WTC11 (cell line): ENCODE data around the gene USP15. TPM values are rescaled to one million over a fixed set of nuclear protein-coding genes. Genes with fewer than 3 reads are reported as not detected.

Experiments
- ATAC-seq: fragments of 200-7000 bp; cut with Tn5 transposase; 2 replicates; pipeline ENCODE4 v1.10.0; 2021; ENCODE audit warnings: mild to moderate bottlenecking, moderate library complexity
- CTCF ChIA-PET: fragments of 300-600 bp; sonication (Branson Sonifier 250); formaldehyde crosslinking; loops from one replicate; lab custom pipeline; 2021; ENCODE audit warnings: antibody characterized with exemption; lab: Charles Lee
- POLR2A ChIA-PET: fragments of 350-600 bp; sonication (Branson Sonifier 250); formaldehyde crosslinking; loops from one replicate; lab custom pipeline; 2021; ENCODE audit warnings: antibody characterized with exemption; lab: Charles Lee
- DNase-seq: peaks from one replicate; pipeline ENCODE4 v3.0.0; 2021; ENCODE audit warnings: low spot score
- H3K27ac Mint-ChIP-seq: 2 replicates; pipeline ENCODE4 v1.8.0; 2021; ENCODE audit warnings: mixed read lengths
- H3K27me3 Mint-ChIP-seq: 2 replicates; pipeline ENCODE4 v1.8.0; 2021; ENCODE audit warnings: low read depth, mild to moderate bottlenecking, moderate library complexity, mixed read lengths
- H3K36me3 Mint-ChIP-seq: 2 replicates; pipeline ENCODE4 v1.8.0; 2021; ENCODE audit warnings: mixed read lengths
- H3K4me1 Mint-ChIP-seq: 2 replicates; pipeline ENCODE4 v1.8.0; 2022; ENCODE audit warnings: mixed read lengths
- H3K4me3 Mint-ChIP-seq: 2 replicates; pipeline ENCODE4 v1.8.0; 2021; ENCODE audit warnings: mild to moderate bottlenecking, moderate library complexity, mixed read lengths
- H3K9me3 Mint-ChIP-seq: 2 replicates; pipeline ENCODE4 v1.8.0; 2021; ENCODE audit warnings: mixed read lengths
- AR ChIP-seq: fragments of 250-450 bp; sonication (Bioruptor Pico); IDR thresholded peaks from 2 replicates; pipeline ENCODE4 v1.9.0; 2021; ENCODE audit warnings: mild to moderate bottlenecking
- ATF1 ChIP-seq: sonication (generic); formaldehyde crosslinking; IDR thresholded peaks from 2 replicates; pipeline ENCODE4 v1.8.1; 2023; ENCODE audit warnings: mild to moderate bottlenecking, moderate library complexity, missing genetic modification reagents
- CBFB ChIP-seq: sonication (generic); formaldehyde crosslinking; IDR thresholded peaks from 2 replicates; pipeline ENCODE4 v1.8.1; 2022; ENCODE audit warnings: mild to moderate bottlenecking, low read depth, missing genetic modification reagents
- CREB1 ChIP-seq: sonication (generic); formaldehyde crosslinking; IDR thresholded peaks from 2 replicates; pipeline ENCODE4 v1.8.0; 2023; ENCODE audit warnings: mild to moderate bottlenecking, missing genetic modification reagents
- FOXJ3 ChIP-seq: sonication (generic); formaldehyde crosslinking; IDR thresholded peaks from 2 replicates; pipeline ENCODE4 v1.9.0; 2021; ENCODE audit warnings: missing genetic modification reagents, mild to moderate bottlenecking, borderline replicate concordance
- HMGA2 ChIP-seq: fragments of 250-450 bp; sonication (Bioruptor Pico); IDR thresholded peaks from 2 replicates; pipeline ENCODE4 v1.4.0; 2021; ENCODE audit warnings: mild to moderate bottlenecking, moderate library complexity
- JUN ChIP-seq: sonication (generic); formaldehyde crosslinking; IDR thresholded peaks from 2 replicates; pipeline ENCODE4 v1.8.0; 2023; ENCODE audit warnings: mild to moderate bottlenecking, missing genetic modification reagents
- MLX ChIP-seq: sonication (generic); formaldehyde crosslinking; IDR thresholded peaks from 2 replicates; pipeline ENCODE4 v1.8.1; 2023; ENCODE audit warnings: mild to moderate bottlenecking, missing genetic modification reagents, moderate library complexity
- MXD4 ChIP-seq: fragments of 250-450 bp; sonication (Bioruptor Pico); IDR thresholded peaks from 2 replicates; pipeline ENCODE4 v1.8.0; 2021; ENCODE audit warnings: mild to moderate bottlenecking, moderate library complexity, borderline replicate concordance
- NFATC4 ChIP-seq: fragments of 250-450 bp; sonication (Bioruptor Pico); IDR thresholded peaks from 2 replicates; pipeline ENCODE4 v1.9.0; 2021; ENCODE audit warnings: mild to moderate bottlenecking
- NR2C2 ChIP-seq: sonication (generic); formaldehyde crosslinking; IDR thresholded peaks from 2 replicates; pipeline ENCODE4 v1.8.0; 2022; ENCODE audit warnings: mild to moderate bottlenecking, missing genetic modification reagents
- NR3C1 ChIP-seq: sonication (generic); formaldehyde crosslinking; conservative IDR thresholded peaks from 2 replicates; pipeline ENCODE4 v1.8.1; 2023; ENCODE audit warnings: low read depth, mild to moderate bottlenecking, missing genetic modification reagents
- PRRX2 ChIP-seq: fragments of 250-450 bp; sonication (Bioruptor Pico); IDR thresholded peaks from 2 replicates; pipeline ENCODE4 v1.8.0; 2021; ENCODE audit warnings: mild to moderate bottlenecking
- SMAD3 ChIP-seq: sonication (generic); formaldehyde crosslinking; IDR thresholded peaks from 2 replicates; pipeline ENCODE4 v1.8.0; 2022; ENCODE audit warnings: missing genetic modification reagents, mild to moderate bottlenecking, borderline replicate concordance
- SMAD4 ChIP-seq: sonication (generic); formaldehyde crosslinking; IDR thresholded peaks from 2 replicates; pipeline ENCODE4 v1.8.0; 2022; ENCODE audit warnings: mild to moderate bottlenecking, missing genetic modification reagents
- ZNF671 ChIP-seq: fragments of 250-450 bp; sonication (Bioruptor Pico); IDR thresholded peaks from 2 replicates; pipeline ENCODE4 v1.8.0; 2021; ENCODE audit warnings: mild to moderate bottlenecking
- total RNA-seq: library from RNA; stranded (reverse); gene quantifications from 3 replicates; pipeline ENCODE4 v1.2.3, GENCODE V29; 2021
- TF ChIP-seq, protein P1 (sequence below): sonication (generic); formaldehyde crosslinking; conservative IDR thresholded peaks from 2 replicates; pipeline ENCODE4 v1.8.1; 2023; ENCODE audit warnings: mild to moderate bottlenecking, low read depth, missing genetic modification reagents, moderate library complexity
- TF ChIP-seq, protein P2 (sequence below): fragments of 250-450 bp; sonication (Bioruptor Pico); IDR thresholded peaks from 2 replicates; pipeline ENCODE4 v1.9.0; 2021; ENCODE audit warnings: mild to moderate bottlenecking, borderline replicate concordance
- TF ChIP-seq, protein P3 (sequence below): fragments of 250-450 bp; sonication (Bioruptor Pico); IDR thresholded peaks from 2 replicates; pipeline ENCODE4 v1.9.0; 2021; ENCODE audit warnings: mild to moderate bottlenecking
- TF ChIP-seq, protein P4 (sequence below): sonication (generic); formaldehyde crosslinking; IDR thresholded peaks from 2 replicates; pipeline ENCODE4 v1.8.0; 2022; ENCODE audit warnings: mild to moderate bottlenecking, missing genetic modification reagents

Gene USP15
- total RNA-seq, 1 experiment from 2014 or later: 37.2 TPM

DNA sequence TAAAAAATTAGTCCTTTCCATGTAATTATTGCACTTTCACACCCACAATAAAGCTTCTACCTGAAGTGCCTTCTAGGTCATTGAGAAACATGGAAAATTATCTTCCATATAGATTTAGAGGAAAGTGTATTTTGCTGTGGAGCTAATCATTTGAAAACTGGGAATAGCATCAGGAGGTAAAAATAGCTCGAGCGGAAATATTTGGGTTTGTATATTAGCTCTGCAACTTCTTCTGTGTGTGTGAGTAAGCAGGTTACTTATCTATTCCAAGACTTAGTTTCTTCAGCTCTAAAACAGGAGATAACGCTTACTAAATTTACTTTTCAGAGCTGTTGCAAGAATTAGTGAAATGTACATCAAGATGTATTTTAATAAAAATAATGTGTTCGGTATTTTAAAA is 111.5 kb downstream of the USP15 start:
- H3K27ac Mint-ChIP-seq: no peak overlapping the region
- no peak for ATAC-seq
- POLR2A ChIA-PET: no interaction called here
- H3K4me1 Mint-ChIP-seq: no peaks in the 10 kb centered on the region
- H3K36me3 Mint-ChIP-seq: no peaks in the 10 kb centered on the region
- H3K9me3 Mint-ChIP-seq: no peaks in the 10 kb centered on the region
- TF ChIP-seq, protein P1, sequence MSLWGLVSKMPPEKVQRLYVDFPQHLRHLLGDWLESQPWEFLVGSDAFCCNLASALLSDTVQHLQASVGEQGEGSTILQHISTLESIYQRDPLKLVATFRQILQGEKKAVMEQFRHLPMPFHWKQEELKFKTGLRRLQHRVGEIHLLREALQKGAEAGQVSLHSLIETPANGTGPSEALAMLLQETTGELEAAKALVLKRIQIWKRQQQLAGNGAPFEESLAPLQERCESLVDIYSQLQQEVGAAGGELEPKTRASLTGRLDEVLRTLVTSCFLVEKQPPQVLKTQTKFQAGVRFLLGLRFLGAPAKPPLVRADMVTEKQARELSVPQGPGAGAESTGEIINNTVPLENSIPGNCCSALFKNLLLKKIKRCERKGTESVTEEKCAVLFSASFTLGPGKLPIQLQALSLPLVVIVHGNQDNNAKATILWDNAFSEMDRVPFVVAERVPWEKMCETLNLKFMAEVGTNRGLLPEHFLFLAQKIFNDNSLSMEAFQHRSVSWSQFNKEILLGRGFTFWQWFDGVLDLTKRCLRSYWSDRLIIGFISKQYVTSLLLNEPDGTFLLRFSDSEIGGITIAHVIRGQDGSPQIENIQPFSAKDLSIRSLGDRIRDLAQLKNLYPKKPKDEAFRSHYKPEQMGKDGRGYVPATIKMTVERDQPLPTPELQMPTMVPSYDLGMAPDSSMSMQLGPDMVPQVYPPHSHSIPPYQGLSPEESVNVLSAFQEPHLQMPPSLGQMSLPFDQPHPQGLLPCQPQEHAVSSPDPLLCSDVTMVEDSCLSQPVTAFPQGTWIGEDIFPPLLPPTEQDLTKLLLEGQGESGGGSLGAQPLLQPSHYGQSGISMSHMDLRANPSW (CRISPR knock-in tag): no peak
- TF ChIP-seq FOXJ3 (CRISPR knock-in tag): no peak
- TF ChIP-seq PRRX2 (CRISPR knock-in tag): no peak
- TF ChIP-seq, protein P2, sequence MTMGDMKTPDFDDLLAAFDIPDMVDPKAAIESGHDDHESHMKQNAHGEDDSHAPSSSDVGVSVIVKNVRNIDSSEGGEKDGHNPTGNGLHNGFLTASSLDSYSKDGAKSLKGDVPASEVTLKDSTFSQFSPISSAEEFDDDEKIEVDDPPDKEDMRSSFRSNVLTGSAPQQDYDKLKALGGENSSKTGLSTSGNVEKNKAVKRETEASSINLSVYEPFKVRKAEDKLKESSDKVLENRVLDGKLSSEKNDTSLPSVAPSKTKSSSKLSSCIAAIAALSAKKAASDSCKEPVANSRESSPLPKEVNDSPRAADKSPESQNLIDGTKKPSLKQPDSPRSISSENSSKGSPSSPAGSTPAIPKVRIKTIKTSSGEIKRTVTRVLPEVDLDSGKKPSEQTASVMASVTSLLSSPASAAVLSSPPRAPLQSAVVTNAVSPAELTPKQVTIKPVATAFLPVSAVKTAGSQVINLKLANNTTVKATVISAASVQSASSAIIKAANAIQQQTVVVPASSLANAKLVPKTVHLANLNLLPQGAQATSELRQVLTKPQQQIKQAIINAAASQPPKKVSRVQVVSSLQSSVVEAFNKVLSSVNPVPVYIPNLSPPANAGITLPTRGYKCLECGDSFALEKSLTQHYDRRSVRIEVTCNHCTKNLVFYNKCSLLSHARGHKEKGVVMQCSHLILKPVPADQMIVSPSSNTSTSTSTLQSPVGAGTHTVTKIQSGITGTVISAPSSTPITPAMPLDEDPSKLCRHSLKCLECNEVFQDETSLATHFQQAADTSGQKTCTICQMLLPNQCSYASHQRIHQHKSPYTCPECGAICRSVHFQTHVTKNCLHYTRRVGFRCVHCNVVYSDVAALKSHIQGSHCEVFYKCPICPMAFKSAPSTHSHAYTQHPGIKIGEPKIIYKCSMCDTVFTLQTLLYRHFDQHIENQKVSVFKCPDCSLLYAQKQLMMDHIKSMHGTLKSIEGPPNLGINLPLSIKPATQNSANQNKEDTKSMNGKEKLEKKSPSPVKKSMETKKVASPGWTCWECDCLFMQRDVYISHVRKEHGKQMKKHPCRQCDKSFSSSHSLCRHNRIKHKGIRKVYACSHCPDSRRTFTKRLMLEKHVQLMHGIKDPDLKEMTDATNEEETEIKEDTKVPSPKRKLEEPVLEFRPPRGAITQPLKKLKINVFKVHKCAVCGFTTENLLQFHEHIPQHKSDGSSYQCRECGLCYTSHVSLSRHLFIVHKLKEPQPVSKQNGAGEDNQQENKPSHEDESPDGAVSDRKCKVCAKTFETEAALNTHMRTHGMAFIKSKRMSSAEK: no peak
- TF ChIP-seq ZNF671 (CRISPR knock-in tag): no peak
- TF ChIP-seq SMAD3 (CRISPR knock-in tag): no peak
- TF ChIP-seq NR2C2: no peak
- TF ChIP-seq AR (CRISPR knock-in tag): no peak
- no peak for TF ChIP-seq NR3C1 (CRISPR knock-in tag)
- TF ChIP-seq SMAD4 (CRISPR knock-in tag): no peak
- no peak for TF ChIP-seq MXD4 (CRISPR knock-in tag)
- TF ChIP-seq, all 79 proteins: peak for 0
- Mint-ChIP-seq H3K4me3 (no peak overlapping the region), H3K27me3 (no peaks in the 10 kb centered on the region)
- CTCF ChIA-PET: no interaction called here
- DNase-seq: no peak

- no peaks in the 10 kb centered on the region for H3K27me3 Mint-ChIP-seq
- no peaks in the 10 kb centered on the region for H3K4me1 Mint-ChIP-seq
- no peak overlapping the region for H3K27ac Mint-ChIP-seq
- DNase-seq (no peak), ATAC-seq (no peak)
- H3K4me3 Mint-ChIP-seq: no peak overlapping the region
- CTCF ChIA-PET: no interaction called here
- TF ChIP-seq, protein P3, sequence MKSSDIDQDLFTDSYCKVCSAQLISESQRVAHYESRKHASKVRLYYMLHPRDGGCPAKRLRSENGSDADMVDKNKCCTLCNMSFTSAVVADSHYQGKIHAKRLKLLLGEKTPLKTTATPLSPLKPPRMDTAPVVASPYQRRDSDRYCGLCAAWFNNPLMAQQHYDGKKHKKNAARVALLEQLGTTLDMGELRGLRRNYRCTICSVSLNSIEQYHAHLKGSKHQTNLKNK (CRISPR knock-in tag): no peak
- TF ChIP-seq SMAD3 (CRISPR knock-in tag): no peak
- no peak for TF ChIP-seq CREB1 (CRISPR knock-in tag)
- no peak for TF ChIP-seq CBFB
- TF ChIP-seq ATF1 (CRISPR knock-in tag): no peak
- no peak for TF ChIP-seq MLX
- TF ChIP-seq JUN (CRISPR knock-in tag): no peak
- TF ChIP-seq NFATC4 (CRISPR knock-in tag): no peak
- TF ChIP-seq, protein P4, sequence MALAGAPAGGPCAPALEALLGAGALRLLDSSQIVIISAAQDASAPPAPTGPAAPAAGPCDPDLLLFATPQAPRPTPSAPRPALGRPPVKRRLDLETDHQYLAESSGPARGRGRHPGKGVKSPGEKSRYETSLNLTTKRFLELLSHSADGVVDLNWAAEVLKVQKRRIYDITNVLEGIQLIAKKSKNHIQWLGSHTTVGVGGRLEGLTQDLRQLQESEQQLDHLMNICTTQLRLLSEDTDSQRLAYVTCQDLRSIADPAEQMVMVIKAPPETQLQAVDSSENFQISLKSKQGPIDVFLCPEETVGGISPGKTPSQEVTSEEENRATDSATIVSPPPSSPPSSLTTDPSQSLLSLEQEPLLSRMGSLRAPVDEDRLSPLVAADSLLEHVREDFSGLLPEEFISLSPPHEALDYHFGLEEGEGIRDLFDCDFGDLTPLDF (CRISPR knock-in tag): no peak
- TF ChIP-seq HMGA2 (CRISPR knock-in tag): no peak
- H3K9me3 Mint-ChIP-seq: no peaks in the 10 kb centered on the region
- no peaks in the 10 kb centered on the region for H3K36me3 Mint-ChIP-seq
- POLR2A ChIA-PET: no interaction called here
Observed at GRCh38 chr12:62372134-62372533, 111.9 kb downstream of the USP15 start.
